Suprapubic skin (tissue), 3 donors: ENCODE data around the gene POLD3.

ENCODE experiments used
- EP300 ChIP-seq: sonication (generic); formaldehyde crosslinking; IDR thresholded peaks from one replicate; pipeline ENCODE4 v1.6.1; 2017; ENCODE audit warnings: antibody characterized with exemption
- POLR2A ChIP-seq, 2 donors: fragments of 450-650 bp; IDR thresholded peaks; one replicate each; pipeline ENCODE4 v1.6.1; 2017; ENCODE audit warnings: antibody characterized with exemption in 2 of 2, mild to moderate bottlenecking in 2 of 2, moderate library complexity in 2 of 2
- TF ChIP-seq, protein P1 (sequence below), 2 donors: fragments of 200-600 bp in 1 of 2; fragments of 450-650 bp in 1 of 2; sonication (generic) in 1 of 2; IDR thresholded peaks; one replicate each; pipeline ENCODE4 v1.5.1; 2016 to 2019; ENCODE audit warnings: antibody characterized with exemption in 2 of 2, mild to moderate bottlenecking in 1 of 2, moderate library complexity in 1 of 2

GRCh38 chr11:74575999-74576398, 16.4 kb upstream of the POLD3 start:
- TF ChIP-seq, protein P1, sequence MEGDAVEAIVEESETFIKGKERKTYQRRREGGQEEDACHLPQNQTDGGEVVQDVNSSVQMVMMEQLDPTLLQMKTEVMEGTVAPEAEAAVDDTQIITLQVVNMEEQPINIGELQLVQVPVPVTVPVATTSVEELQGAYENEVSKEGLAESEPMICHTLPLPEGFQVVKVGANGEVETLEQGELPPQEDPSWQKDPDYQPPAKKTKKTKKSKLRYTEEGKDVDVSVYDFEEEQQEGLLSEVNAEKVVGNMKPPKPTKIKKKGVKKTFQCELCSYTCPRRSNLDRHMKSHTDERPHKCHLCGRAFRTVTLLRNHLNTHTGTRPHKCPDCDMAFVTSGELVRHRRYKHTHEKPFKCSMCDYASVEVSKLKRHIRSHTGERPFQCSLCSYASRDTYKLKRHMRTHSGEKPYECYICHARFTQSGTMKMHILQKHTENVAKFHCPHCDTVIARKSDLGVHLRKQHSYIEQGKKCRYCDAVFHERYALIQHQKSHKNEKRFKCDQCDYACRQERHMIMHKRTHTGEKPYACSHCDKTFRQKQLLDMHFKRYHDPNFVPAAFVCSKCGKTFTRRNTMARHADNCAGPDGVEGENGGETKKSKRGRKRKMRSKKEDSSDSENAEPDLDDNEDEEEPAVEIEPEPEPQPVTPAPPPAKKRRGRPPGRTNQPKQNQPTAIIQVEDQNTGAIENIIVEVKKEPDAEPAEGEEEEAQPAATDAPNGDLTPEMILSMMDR (IDR thresholded peaks at IDR 0.05): no peak
- TF ChIP-seq POLR2A (IDR thresholded peaks at IDR 0.05) (no peak), EP300 (no peak)
